Panc1 (cell line): ENCODE measurements around the gene NPDC1. TPM values are rescaled to one million over a fixed set of nuclear protein-coding genes. Genes with fewer than 3 reads are reported as not detected.

Experiments
- ATAC-seq: fragments of 200-7000 bp; cut with Tn5 transposase; 2 replicates; pipeline ENCODE4 v1.9.1; 2020; ENCODE audit warnings: mild to moderate bottlenecking, moderate library complexity
- BruUV-seq: library from RNA; stranded (reverse); fragments of 400-500 nt; replicated peaks from 2 replicates; lab custom pipeline; 2021; lab: Mats Ljungman, UMichigan
- CTCF ChIA-PET: fragments of 300-600 bp; sonication (Branson Sonifier 250); formaldehyde crosslinking; loops from one replicate; lab custom pipeline; 2022; ENCODE audit warnings: antibody characterized with exemption; lab: Charles Lee
- POLR2A ChIA-PET: fragments of 300-600 bp; sonication (Branson Sonifier 250); formaldehyde crosslinking; loops from one replicate; lab custom pipeline; 2022; ENCODE audit warnings: antibody characterized with exemption; lab: Charles Lee
- DNase-seq: peaks from one replicate; pipeline ENCODE4 v3.0.0-alpha.2; 2010; ENCODE audit warnings: low read depth, low spot score
- H3K27ac ChIP-seq: 2 replicates; pipeline ENCODE4 v1.5.1; 2011; ENCODE audit warnings: mild to moderate bottlenecking, low read length, inconsistent platforms
- H3K27me3 ChIP-seq: fragments of 200-500 bp; sonication (Bioruptor generic); 2 replicates; pipeline ENCODE4 v1.6.0; 2014; ENCODE audit warnings: low read length, inconsistent platforms; ENCODE audit not compliant: control insufficient read depth, insufficient read depth
- H3K36me3 ChIP-seq: fragments of 200-500 bp; sonication (Bioruptor generic); 2 replicates; pipeline ENCODE4 v1.5.1; 2014; ENCODE audit warnings: inconsistent platforms, mild to moderate bottlenecking, low read length, moderate library complexity; ENCODE audit not compliant: control insufficient read depth, insufficient read depth
- H3K4me1 ChIP-seq: 2 replicates; pipeline ENCODE4 v1.5.1; 2011; ENCODE audit warnings: inconsistent platforms, mild to moderate bottlenecking, low read length, moderate library complexity; ENCODE audit not compliant: control insufficient read depth, insufficient read depth
- H3K4me3 ChIP-seq, 2 experiments: 2 replicates each; pipeline ENCODE4 v1.5.1; 2011 to 2012; ENCODE audit warnings: low read depth in 2 of 2, low read length in 2 of 2, mild to moderate bottlenecking in 2 of 2, inconsistent platforms in 1 of 2, moderate library complexity in 1 of 2
- H3K9me3 ChIP-seq: fragments of 200-500 bp; sonication (Bioruptor generic); 2 replicates; pipeline ENCODE4 v1.5.1; 2014; ENCODE audit warnings: low read depth, mild to moderate bottlenecking, inconsistent platforms, low read length, moderate library complexity; ENCODE audit not compliant: control insufficient read depth, insufficient read depth
- CTCF ChIP-seq: fragments of 450-650 bp; IDR thresholded peaks from 2 replicates; pipeline ENCODE4 v1.5.1; 2017; ENCODE audit warnings: mild to moderate bottlenecking
- POLR2AphosphoS5 ChIP-seq: IDR thresholded peaks from 2 replicates; pipeline ENCODE4 v1.6.1; 2012; ENCODE audit warnings: mild to moderate bottlenecking, low read depth, low read length, moderate library complexity
- REST ChIP-seq, 2 experiments: IDR thresholded peaks; 2 replicates each; pipeline ENCODE4 v1.6.1; 2011 to 2012; ENCODE audit warnings: low read depth in 2 of 2, control low read depth in 1 of 2, low read length in 1 of 2, mild to moderate bottlenecking in 1 of 2, moderate library complexity in 1 of 2; ENCODE audit not compliant: insufficient read depth in 1 of 2
- SIN3A ChIP-seq: IDR thresholded peaks from 2 replicates; pipeline ENCODE4 v1.6.1; 2012; ENCODE audit warnings: low read depth, mild to moderate bottlenecking, low read length, moderate library complexity, borderline replicate concordance; ENCODE audit not compliant: insufficient read depth
- TCF7L2 ChIP-seq: IDR thresholded peaks from 2 replicates; pipeline ENCODE4 v1.6.1; 2011; ENCODE audit warnings: mild to moderate bottlenecking, low read depth, low read length, inconsistent platforms
- in situ Hi-C: cut with HindIII; loops from 2 replicates; pipeline ENCODE4 v1.10.0; 2016; ENCODE audit warnings: low sequenced_read_pairs, low pct_unique_long_range_greater_than_20kb
- intact Hi-C: fragments of 100-400 bp; cut with micrococcal nuclease; formaldehyde crosslinking; loops from one replicate; pipeline ENCODE4 v1.10.0; 2022; ENCODE audit not compliant: unreplicated experiment
- total RNA-seq: library from RNA; stranded (reverse); gene quantifications from one replicate; pipeline ENCODE4 v1.2.1, GENCODE V29; 2021; ENCODE audit not compliant: unreplicated experiment

NPDC1 gene
- total RNA-seq, 1 experiment from 2014 or later: 43.5 TPM

GRCh38 chr9:137000177-137000930 is 45.6 kb downstream of the NPDC1 start:
- Histone ChIP-seq H3K27ac (no peak overlapping the region), H3K36me3 (no peaks in the 10 kb centered on the region), H3K27me3 (no peaks in the 10 kb centered on the region), H3K4me3 (no peak overlapping the region), H3K9me3 (no peaks in the 10 kb centered on the region), H3K4me1 (peaks cover 10% of the 10 kb centered on the region)
- TF ChIP-seq SIN3A (no peak), REST (IDR thresholded peaks at IDR 0.05; ENCODE audit: insufficient read depth in 1 of 2, low read depth in 2 of 2, low read length in 1 of 2) (no peak), CTCF (no peak), TCF7L2 (no peak), POLR2AphosphoS5 (no peak)
- in situ Hi-C loops: no loop called here
- intact Hi-C loops: no loop called here
- DNase-seq: no peak
- ChIA-PET POLR2A (no interaction called here), CTCF (no interaction called here)
- BruUV-seq: no TSS peak
- ATAC-seq: no peak

GRCh38 chr9:136997830-136998234 is 48.1 kb downstream of the NPDC1 start:
- ChIA-PET CTCF (no interaction called here), POLR2A (no interaction called here)
- H3K4me3 ChIP-seq: no peak overlapping the region
- no peaks in the 10 kb centered on the region for H3K27me3 ChIP-seq
- ATAC-seq (no peak), DNase-seq (no peak)
- no peaks in the 10 kb centered on the region for H3K36me3 ChIP-seq
- H3K9me3 ChIP-seq: no peaks in the 10 kb centered on the region
- BruUV-seq: no TSS peak
- intact Hi-C loops (no loop called here), in situ Hi-C loops (no loop called here)
- no peak overlapping the region for H3K27ac ChIP-seq
- TF ChIP-seq CTCF (no peak), POLR2AphosphoS5 (no peak), REST (IDR thresholded peaks at IDR 0.05; ENCODE audit: insufficient read depth in 1 of 2, low read depth in 2 of 2, low read length in 1 of 2) (no peak), TCF7L2 (no peak), SIN3A (no peak)
- H3K4me1 ChIP-seq: peaks cover 14% of the 10 kb centered on the region
